HG03064 (cell line): ENCODE data around the gene CCDC122.

Experiments
- ATAC-seq: cut with Tn5 transposase; IDR thresholded peaks from one replicate; pipeline ENCODE4 v1.9.1; 2021; ENCODE audit warnings: low read depth; ENCODE audit not compliant: unreplicated experiment

CCDC122 gene

GRCh38 chr13:43878892-43879754 is at the start of gene CCDC122:
TSS of gene CCDC122 (minus strand) at chr13:43879740. CDS start at chr13:43869376, 10,364 bp downstream.
- peak; percentile 74 for ATAC-seq

- ATAC-seq, result no peak
These were observed 45.2 kb upstream of the CCDC122 start for GRCh38 chr13:43924549-43925245.

- ATAC-seq, result no peak
These were observed 41.6 kb upstream of the CCDC122 start for GRCh38 chr13:43920965-43921674.

GRCh38 chr13:43918636-43919035 is 39.1 kb upstream of the CCDC122 start:
- no peak for ATAC-seq

GRCh38 chr13:43916828-43917227 is 37.3 kb upstream of the CCDC122 start:
- ATAC-seq, result no peak

- no peak for ATAC-seq
These were observed 35.9 kb upstream of the CCDC122 start for GRCh38 chr13:43915451-43915850.

GRCh38 chr13:43911871-43912270 is 32.3 kb upstream of the CCDC122 start:
- ATAC-seq, result no peak

- no peak for ATAC-seq
These were observed 31.7 kb upstream of the CCDC122 start for GRCh38 chr13:43911278-43911677.

- no peak for ATAC-seq
These were observed 31.3 kb upstream of the CCDC122 start for GRCh38 chr13:43910856-43911255.

- ATAC-seq, result no peak
These were observed 28.9 kb upstream of the CCDC122 start for GRCh38 chr13:43908156-43909126.

- no peak for ATAC-seq
These were observed 26.0 kb upstream of the CCDC122 start for GRCh38 chr13:43905435-43906031.

- ATAC-seq, result no peak
These were observed 16.4 kb upstream of the CCDC122 start for GRCh38 chr13:43895940-43896339.

- ATAC-seq, result no peak
These were observed 14.9 kb upstream of the CCDC122 start for GRCh38 chr13:43894438-43894837.

GRCh38 chr13:43884222-43884621 is 4.7 kb upstream of the CCDC122 start:
- no peak for ATAC-seq

GRCh38 chr13:43883631-43884030 is 4.1 kb upstream of the CCDC122 start:
- ATAC-seq, result no peak

- no peak for ATAC-seq
These were observed 2.0 kb upstream of the CCDC122 start for GRCh38 chr13:43881580-43881979.

- no peak for ATAC-seq
These were observed 1.4 kb upstream of the CCDC122 start for GRCh38 chr13:43880926-43881325.

- no peak for ATAC-seq
These were observed 795 bp upstream of the CCDC122 start for GRCh38 chr13:43880214-43880855.

GRCh38 chr13:43879755-43880181 is 228 bp upstream of the CCDC122 start, which contains the start of gene LACC1:
TSS of gene LACC1 (plus strand) at chr13:43879904. CDS start at chr13:43880986, 1,082 bp downstream.
- peak; percentile 26 for ATAC-seq
